GM19240 (cell line): ENCODE data around the gene RBBP6.

Experiments used
- DNase-seq: peaks from one replicate; pipeline ENCODE4 v3.0.0; 2011; ENCODE audit warnings: low spot score; ENCODE audit not compliant: insufficient read length

The RBBP6 gene

DNA sequence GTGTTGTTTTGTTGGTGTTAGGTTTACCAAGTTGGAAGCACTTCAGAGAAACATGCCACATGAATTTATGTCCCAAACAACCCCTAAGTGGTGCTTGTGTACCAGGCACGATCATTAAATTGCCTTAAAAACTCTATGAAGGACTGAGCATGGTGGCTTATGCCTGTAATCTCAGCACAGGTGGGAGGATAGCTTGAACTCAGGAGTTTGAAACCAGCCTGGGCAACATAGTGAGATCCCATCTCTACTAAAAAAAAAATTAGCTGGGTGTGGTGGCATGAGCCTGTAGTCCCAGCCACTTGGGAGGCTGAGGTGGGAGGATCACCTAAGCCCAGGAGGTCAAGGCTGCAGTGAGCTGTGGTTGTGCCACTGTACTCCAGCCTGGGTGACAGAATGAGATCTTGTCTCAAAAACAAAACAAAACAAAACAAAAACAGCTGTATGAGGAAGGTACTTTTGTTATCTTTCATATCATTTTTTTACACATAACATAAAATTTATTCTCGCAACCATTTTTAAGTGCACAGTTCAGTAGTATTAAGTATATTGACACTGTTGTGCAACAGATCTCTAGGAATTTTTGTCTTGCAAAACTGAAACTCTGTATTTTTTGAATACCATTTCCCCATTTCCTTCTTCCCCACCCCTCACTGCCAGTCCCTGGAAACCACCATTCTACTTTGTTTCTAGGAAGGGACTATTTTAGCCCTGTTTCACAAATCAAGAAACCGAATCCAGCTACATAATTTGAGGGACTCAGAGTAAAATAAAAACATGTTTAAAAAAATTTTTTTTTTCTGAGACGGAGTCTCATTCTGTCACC lies 14.3 kb upstream of the RBBP6 start:
- DNase-seq: no peak

DNA sequence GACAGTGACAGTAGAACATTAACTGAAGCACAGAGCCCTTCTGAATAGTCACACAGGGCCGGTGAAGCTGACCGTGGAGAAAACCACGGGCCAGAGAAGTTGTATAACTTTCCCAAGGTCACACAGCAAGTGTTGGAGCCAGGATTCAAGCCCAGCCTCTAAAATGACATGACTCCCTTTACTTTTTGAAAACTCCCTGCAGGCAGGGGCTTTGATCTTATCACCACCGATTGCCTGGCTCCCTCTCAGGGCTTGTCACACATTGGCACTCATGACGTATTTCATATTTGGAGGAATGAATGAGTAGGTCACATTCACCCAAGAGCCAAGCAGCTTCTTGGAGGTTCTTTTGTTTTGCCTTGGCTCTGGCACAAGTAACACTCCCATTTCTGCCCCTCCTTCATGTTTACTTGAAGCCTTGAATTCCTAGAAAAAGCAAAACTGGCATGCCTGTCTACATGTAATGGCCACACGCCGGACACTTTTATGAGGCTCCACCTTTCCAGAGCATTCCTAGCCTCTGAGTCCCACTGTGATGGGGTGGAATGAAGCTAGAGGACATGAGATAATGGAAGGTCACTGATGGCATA lies 13.3 kb upstream of the RBBP6 start:
- DNase-seq: no peak

DNA sequence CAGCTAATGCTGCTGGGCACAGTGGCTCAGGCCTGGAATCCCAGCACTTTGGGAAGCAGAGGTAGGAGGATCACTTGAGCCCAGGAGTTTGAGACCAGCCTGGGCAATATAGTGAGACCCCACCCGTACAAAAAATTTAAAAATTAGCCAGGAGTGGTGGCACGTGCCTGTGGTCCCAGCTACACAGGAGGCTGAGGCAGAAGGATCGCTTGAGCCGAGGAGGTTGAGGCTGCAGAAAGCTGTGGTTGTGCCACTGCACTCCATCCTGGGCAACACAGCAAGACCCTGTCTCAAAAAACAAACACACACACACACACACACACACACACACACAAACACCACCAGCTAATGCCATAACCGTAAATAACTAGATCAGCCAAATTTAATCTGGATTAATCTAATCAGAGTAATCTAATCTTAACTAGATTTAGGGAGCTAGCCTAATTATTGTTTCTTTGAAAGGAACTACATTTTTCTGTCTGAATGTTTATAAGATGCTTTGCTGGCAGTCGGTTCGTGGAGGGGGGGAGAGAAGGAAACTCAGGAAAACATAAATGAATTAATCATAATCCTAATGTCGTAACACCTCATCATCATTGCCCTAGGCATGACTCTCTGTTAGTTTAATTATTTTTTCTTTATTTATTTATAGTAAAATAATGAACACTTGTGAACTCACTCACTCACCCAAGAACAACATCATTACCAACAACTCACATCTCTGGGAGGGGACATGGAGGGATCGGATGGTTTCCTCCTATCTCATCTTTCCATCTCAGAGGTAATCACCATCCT lies 12.5 kb upstream of the RBBP6 start:
- DNase-seq: no peak

DNA sequence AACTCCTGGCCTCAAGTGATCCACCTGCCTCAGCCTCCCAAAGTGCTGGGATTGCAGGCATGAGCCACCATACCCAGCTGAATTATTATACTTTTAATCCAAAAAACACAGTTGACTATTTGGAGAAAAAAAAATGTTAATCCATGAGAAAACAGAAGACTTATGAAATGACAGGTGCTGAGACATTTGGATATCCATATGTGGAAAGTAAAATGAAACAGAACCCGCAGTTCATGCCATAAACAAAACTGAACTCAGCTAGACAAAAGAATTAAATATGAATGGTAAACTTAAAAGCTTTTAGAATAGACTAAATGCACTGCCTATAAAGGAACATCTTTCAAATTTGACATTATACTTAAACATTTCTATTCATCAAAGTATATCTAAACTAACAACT lies 8.2 kb upstream of the RBBP6 start:
- no peak for DNase-seq

DNA sequence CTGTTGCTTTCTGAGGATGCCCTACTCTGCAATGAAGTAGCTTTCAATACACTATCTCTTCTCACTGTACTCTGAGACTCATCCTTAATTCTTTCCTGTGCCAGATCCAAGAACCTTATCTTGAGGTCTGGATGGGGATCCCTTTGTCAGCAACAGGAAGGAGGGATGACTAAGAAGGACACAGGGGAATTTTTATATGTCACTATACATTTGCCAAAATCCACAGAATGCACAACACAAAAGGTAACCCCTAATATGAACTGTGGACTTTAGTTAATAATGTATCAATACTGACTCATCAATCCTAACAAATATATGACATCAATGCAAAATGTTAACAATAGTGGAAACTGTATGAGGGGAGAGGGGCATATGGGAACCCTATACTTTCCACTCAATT lies 4.7 kb upstream of the RBBP6 start:
- DNase-seq: no peak

DNA sequence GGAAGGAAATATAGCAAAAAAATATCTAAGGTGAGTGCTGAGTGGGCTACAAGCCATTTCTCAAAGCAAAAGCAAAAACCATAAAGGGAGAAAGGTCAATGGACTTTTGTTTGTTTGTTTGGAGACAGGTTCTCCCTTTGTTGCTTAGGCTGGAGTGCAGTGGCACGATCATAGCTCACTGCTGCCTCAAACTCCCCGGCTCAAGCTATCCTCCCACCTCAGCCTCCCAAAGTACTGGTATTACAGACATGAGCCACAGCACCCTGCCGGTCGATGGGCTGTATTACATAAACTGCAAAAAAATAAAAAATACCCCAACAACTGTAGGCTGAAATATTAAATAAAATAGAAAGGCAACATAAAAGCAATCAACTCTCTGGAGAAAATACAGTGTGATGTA lies 3.5 kb upstream of the RBBP6 start:
- no peak for DNase-seq

DNA sequence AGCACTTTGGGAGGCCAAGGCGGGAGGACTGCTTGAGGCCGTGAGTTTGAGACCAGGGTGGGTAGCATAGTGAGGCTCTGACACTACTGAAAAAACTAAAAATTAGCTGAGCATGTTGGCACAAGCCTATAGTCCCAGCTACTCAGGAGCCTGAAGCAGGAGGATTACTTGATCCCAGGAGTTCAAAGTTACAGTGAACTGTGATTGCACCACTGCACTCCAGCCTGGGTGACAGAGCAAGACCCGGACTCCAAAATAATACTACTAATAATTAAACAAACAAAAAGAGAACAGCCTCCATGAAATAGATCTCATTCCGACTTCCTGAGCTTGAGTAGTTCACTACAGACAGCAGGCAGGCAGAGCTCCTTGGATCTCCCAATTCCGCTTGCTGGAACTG lies 2.7 kb upstream of the RBBP6 start:
- DNase-seq: no peak

DNA sequence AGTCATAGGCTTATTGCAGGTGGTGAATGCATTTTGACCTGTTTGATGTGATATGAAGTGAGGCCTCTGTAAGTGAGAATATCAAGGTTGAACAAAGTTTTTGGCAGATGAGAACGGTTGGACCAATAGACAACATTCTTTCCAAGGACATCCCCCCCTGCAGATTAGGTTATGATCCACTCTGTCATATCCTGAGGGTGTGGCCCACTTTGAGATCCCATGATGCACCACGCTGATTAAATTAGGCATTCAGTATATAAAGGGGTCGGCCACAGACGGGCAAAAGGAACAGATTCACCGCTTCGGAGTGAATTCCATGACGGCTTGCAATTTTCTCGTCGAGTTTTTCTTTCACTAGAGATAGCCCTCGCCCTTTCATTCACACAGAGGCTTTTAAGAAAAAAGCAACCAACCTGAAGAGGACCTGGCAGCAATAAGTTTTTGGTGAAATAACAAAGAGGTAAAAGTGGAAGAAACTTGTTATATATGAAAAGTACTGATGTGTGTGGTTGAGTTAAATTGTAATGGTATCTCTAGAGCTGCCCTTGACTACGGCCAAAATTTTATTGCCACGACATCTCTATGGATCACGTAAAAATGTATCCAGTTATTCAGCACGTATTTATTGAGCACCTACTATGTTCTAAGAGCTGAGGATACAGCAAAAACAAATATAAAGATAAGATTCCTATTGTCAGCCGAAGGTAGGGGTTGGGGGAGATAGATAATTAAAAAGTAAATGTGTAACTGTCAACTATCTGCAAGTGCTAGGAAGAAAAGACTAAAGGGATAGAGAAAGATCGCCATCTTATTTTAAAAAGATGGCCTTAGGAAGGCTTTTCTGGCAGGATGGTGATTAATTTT lies 1.7 kb upstream of the RBBP6 start:
- DNase-seq: no peak

DNA sequence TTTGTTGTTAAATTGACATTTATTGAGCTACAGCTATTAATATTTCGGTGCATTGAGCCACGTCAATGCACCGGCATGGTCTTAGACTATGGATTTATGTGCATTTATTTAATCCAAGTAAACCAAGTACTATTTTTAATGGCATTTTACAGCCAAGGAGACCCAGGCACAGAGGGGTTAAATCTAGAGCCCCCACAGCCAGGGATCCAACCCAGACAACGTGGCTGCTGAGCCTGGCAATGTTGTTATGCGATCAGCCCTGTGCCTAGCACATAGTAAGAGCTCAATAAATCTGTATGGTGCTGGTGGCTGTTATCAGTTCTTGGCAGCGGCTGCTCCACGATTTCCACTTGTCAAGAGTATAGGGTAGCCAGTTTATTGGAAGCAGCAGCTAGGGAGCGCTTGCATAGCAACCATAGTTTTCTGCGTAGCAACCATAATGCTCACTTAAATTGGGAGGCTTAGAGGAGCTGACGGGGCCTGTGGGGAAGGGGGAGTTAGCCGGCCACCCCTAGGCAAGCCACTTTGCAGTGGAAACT lies 541 bp upstream of the RBBP6 start:
- DNase-seq: no peak

DNA sequence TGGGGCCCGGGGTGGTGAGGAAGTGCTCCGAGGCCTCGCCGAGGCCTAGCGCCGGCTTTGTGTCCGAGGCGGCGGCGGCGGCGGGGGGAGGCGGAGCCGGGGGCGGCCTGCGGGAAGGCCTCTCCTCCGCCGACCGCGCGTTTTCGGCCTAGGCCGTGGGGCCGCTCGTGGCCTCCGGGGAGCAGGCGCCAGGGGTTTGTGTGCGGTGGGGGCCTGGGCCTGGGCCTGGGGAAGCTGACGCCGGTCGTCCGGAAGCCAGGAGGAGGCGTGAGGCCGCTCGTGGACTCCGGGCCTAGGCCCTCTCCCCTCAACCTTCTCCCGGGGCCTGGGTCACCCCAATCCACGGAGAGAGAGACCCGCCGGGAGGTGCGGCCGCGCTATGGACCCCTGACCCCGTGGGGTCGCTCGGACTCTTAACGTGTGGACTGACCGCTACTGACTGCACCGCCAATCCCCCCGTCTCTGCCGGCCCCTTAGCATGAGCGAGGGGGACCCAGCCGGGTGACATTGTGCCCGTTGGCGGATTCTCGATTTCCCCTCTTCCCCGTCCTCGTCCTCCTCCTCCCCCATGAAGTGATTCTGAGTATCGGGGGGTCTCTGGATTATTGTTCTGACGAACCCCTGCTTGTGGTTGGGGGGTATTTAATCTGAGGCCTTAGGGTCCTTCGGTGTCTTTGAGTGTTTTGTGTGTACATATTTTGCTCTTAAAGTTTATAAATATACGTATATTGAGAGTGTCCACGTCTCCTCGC lies 660 bp downstream of the RBBP6 start:
- DNase-seq: no peak

DNA sequence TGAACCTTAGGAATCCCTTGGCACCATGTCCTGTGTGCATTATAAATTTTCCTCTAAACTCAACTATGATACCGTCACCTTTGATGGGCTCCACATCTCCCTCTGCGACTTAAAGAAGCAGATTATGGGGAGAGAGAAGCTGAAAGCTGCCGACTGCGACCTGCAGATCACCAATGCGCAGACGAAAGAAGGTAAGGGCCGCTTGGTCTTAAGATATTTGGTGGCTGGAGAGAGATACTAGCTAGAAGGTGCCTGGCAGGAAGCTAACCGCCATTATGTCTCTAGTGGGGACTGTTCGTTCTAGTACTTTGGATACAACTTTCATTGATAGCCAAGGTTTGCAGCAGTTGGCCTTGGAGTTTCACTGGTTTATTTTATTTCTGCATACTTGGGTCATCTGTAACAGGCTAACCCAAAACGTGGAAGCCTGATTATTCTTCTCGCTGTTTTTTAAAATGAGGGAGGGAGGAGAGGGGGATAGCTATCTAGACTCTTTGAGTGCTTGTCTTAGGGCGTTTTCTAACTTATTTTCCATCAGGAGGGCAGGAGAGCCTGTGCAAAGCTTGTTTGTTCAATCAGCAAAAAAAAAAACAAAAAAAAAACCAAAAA lies 1.3 kb downstream of the RBBP6 start:
- DNase-seq: no peak

DNA sequence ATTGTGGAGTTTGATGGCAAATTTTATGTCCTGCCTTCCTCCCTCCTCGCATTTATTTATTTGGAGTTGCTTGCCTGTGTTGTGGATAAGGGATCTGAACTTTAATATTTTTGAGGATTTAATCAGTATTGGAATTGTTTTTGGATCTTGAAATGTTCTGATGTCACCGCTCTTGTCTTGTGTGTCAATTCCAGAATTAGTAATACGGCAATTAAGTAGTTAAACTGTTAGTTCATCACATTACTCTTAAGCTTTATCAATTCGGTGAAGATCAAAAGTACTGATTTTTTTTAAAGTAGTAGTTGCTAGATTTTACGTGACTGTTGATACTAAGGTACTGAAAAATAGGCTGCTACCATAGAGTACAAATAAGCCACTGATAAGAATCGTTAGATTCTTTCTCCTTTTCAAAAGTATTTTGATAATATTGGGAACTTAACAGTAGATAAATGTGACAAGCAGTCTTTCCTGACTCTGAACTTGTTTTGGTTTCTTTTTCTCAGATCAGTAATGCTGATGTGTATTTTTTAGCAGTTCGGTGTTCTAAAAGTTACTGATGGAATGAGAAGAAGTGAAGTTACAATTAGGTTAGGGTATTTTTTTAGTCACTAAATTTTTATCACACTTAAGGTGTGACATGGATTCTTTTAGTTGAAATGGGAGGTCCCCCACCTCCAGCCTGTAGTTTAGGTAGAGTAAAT lies 2.0 kb downstream of the RBBP6 start:
- no peak for DNase-seq

DNA sequence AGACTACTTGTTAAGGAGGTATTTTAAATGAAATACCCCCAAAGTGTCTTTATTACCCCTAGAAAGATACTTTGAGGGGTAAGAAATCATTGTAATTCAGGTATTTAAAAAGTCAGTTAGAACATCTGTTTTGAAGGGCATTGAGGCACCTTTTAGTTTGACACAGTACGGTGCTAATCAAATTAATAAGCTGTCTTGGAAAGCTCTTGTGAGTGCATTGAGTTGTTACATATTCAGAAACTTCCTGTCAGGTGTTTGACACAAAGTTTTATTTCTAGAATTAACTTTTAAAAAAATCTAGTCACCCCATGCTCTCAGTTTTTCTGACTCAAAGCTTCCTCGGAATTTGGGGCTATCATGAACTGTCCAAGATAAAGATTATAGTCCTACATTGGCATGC lies 4.6 kb downstream of the RBBP6 start:
- DNase-seq: no peak

DNA sequence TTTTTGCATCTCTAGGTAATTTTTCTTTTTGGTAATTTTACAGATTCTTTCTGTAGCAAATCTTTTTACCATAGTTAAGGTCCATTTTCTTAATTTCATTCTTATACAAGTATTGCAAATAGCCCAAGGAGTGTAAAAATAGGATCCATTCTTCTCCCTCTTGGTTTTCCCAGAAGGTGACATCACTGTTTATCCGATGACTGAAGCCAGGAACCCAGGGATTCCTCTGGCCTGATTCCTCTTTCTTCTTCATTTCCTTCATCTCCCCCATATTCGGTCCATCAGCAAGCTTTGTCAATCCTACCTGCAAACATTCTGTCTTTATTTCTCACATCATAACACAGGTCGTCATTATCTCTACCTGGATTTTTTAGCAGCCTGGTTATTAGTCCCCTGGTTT lies 5.3 kb downstream of the RBBP6 start:
- DNase-seq: no peak

DNA sequence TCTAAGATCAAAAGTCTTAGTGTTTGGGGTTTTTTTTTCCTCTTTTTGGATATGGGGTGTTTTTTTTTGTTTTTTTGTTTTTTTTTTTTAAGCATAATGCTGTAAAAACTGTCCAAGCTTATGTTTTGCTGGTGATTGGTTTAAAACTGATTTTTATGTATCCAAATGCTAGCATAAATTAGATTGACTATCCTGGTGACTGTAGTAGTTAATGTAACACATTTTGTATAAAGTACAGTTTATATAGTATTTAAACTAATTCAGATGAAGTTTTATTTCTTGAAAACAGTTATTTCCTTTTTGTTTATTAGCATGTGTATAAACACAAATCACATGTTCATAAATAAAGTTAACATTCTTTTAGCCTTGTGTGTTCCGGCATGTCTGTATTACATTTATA lies 10.9 kb downstream of the RBBP6 start:
- no peak for DNase-seq

DNA sequence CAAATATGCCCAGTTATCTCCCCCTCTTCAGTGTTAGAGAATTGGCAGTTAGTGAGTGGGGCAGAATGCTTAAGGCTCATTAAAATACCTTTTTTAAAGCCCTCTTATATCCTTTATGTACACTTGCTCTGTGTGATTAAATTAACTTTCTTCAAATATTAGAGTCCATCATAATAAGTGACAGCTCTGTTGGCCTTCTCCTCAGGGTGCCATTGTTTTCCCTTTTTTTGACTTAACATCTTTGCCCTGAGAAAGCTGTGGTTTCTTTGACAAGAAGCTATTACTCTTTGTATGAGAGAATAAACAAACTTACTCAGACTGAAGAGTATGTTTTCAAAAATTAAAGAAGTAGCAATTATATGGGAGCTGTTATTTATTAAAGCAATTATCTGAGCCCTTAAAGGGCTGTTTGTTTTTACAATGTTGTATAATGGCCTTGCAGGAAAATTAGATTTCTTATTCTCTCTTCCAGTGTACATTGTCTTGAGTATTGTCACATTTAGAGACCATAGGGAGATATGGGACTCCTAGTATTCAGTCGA lies 13.4 kb downstream of the RBBP6 start:
- no peak for DNase-seq

DNA sequence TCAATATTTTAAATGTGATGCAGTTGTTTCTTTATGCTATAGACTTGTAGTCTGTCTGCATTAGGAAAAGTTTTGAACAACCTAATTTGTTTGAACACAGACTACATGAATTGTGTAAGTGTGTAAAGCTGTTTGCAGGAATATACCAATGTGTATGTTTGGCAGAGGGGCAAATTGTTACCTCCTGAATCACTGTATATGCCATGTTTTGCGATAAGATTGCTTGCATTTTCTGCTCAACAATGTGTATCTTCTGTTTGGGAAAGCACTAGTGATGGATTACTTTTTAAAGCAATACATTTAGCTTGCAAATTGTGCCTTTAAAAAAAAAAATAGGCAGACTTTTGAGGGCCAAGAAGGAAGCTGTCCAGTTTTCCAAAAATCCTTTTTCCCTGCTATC lies 14.6 kb downstream of the RBBP6 start:
- no peak for DNase-seq

DNA sequence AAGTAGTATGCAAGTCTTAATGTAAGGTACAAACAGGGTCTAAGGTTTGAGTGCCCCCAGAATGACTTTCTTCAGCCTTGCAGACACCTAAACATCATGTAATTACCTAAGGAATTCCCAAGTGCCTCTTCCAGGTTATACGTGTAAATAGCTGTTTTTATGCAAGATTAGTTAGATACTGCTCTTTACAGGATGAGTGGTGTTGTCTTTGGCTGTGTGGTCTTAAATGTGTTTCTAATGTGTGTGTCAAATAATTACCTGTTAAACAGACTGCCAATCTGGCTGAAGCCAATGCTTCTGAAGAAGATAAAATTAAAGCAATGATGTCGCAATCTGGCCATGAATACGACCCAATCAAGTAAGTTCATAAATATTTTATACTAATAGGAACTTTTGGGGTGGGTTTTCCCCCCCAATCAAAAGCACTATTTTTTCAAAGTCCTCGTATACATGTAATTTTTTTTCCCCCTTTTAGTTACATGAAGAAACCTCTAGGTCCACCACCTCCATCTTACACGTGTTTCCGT lies 16.0 kb downstream of the RBBP6 start:
- DNase-seq: no peak

DNA sequence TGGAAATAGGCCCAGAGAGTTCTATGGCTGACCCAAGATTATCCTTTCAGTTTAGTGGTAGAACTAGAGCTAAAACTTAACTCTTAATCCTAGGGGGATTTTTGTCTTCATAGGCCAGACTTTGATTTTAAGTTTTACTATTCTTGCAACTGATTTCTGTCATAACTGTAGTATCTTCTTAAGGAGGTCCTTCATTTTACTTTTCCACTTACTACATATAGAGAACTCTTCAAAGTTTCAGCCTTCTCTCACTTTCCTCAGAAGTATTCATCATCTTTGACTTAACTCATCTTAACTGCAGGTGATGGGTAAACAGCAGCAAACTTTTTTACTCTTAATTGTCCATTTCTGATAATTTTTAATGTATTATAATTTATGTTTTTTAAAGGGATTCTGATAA lies 23.4 kb downstream of the RBBP6 start:
- no peak for DNase-seq
